ENCODE results near the gene KRTAP12-1. TPM values are rescaled to one million over a fixed set of nuclear protein-coding genes. Genes with fewer than 3 reads are reported as not detected.
"Not testable (repeated sequence)": the region's sequence is repeated elsewhere in the genome, so short reads cannot be mapped to it uniquely, and the experiment has no call there.

Gene KRTAP12-1
- total and polyA plus RNA-seq, 2 experiments from 2014 or later, result not detected

DNA sequence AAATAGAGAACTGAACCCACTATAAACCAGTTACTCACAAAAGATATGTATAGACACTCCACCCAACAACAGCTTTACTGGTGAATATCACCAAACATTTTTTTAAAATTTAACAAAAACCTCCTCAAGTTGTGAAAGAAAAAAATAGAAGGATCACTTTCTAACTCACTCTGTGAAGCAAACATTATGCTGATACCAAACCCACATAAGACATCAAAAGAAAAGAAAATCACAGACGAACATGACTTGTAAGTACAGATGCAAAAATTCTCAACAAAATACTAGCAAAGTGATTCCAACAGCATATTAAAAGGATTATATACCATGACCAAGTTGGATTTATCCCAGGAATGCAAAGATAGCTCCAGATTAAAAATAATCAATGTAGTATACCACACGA lies 9.7 kb upstream of the KRTAP12-1 start:
- H4K20me1 ChIP-seq (ENCODE audit: insufficient read depth, poor library complexity, severe bottlenecking), result no peaks in the 10 kb centered on the region
- 76% methylated on average over 2 of the region's 2 CpGs for WGBS (ENCODE audit: low lambda C conversion rate, missing lambda C conversion rate)
- no peak overlapping the region for H3K4me3 ChIP-seq
- H3K79me2 ChIP-seq, result no peaks in the 10 kb centered on the region
- DNase-seq (ENCODE audit: low spot score), result no peak
- no peaks in the 10 kb centered on the region for H3K9me2 ChIP-seq (replicated peaks; ENCODE audit: insufficient read depth)
- no peak overlapping the region for H3K4me2 ChIP-seq
- TF ChIP-seq, protein P1, sequence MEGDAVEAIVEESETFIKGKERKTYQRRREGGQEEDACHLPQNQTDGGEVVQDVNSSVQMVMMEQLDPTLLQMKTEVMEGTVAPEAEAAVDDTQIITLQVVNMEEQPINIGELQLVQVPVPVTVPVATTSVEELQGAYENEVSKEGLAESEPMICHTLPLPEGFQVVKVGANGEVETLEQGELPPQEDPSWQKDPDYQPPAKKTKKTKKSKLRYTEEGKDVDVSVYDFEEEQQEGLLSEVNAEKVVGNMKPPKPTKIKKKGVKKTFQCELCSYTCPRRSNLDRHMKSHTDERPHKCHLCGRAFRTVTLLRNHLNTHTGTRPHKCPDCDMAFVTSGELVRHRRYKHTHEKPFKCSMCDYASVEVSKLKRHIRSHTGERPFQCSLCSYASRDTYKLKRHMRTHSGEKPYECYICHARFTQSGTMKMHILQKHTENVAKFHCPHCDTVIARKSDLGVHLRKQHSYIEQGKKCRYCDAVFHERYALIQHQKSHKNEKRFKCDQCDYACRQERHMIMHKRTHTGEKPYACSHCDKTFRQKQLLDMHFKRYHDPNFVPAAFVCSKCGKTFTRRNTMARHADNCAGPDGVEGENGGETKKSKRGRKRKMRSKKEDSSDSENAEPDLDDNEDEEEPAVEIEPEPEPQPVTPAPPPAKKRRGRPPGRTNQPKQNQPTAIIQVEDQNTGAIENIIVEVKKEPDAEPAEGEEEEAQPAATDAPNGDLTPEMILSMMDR (IDR thresholded peaks at IDR 0.05; ENCODE audit: poor library complexity), result no peak
- TF ChIP-seq EZH2phosphoT487 (IDR thresholded peaks at IDR 0.05; ENCODE audit: low read depth, severe bottlenecking, unreplicated experiment) (no peak), EZH2 (IDR thresholded peaks at IDR 0.05; ENCODE audit: borderline replicate concordance) (no peak)
- no peaks in the 10 kb centered on the region for H3K36me3 ChIP-seq (replicated peaks; ENCODE audit: insufficient read depth, low read depth)
- peaks cover 18% of the 10 kb centered on the region for H3K27me3 ChIP-seq
- H3K4me1 ChIP-seq (ENCODE audit: insufficient read depth), result no peaks in the 10 kb centered on the region
- no peak overlapping the region for H3K27ac ChIP-seq
- peaks cover 8% of the 10 kb centered on the region for H3K9me3 ChIP-seq (ENCODE audit: low read depth)
- no peak overlapping the region for H2AFZ ChIP-seq

DNA sequence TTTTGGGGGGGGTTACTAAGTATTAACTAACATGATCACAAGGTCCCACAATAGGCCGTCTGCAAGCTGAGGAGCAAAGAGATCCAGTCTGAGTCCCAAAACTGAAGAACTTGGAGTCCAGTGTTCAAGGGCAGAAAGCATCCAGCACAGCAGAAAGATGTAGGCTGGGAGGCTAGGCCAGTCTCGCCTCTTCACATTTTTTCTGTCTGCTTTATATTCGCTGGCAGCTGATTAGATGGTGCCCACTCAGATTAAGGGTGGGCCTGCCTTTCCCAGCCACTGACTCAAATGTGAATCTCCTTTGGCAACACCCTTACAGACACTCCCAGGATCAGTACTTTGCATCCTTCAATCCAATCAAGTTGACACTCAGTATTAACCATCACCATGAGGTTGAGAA lies 7.8 kb upstream of the KRTAP12-1 start:
- not testable (repeated sequence) for H3K9me2 ChIP-seq (replicated peaks; ENCODE audit: insufficient read depth); H3K4me2 ChIP-seq; H4K20me1 ChIP-seq (ENCODE audit: insufficient read depth, poor library complexity, severe bottlenecking); H3K9me3 ChIP-seq (ENCODE audit: low read depth); DNase-seq (ENCODE audit: low spot score); H3K79me2 ChIP-seq; H3K36me3 ChIP-seq (replicated peaks; ENCODE audit: insufficient read depth, low read depth); H3K4me1 ChIP-seq (ENCODE audit: insufficient read depth); H3K4me3 ChIP-seq; H2AFZ ChIP-seq; H3K27ac ChIP-seq
- WGBS (ENCODE audit: low lambda C conversion rate, missing lambda C conversion rate), result 90% methylated on average over 3 of the region's 3 CpGs
- peaks cover 21% of the 10 kb centered on the region for H3K27me3 ChIP-seq

DNA sequence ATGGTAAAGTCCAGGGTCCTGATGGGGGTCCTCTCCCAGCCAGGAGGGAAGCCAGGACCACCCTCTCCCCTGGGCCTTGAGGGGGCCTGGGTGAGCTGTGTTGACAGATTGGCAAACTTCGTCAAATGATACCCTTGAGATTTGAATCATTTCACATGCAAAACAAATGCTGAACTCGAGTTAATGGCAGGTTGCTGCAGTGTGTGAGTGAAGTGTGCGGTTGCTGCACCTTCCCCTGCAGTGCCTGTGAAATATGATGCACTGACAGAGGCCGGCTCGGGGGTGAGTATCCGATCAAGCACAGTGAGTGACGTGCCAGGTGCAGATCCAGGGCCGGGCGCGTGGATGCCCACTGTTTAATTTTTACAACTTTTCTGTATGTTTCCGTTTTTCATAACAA lies 5.7 kb upstream of the KRTAP12-1 start:
- Histone ChIP-seq H3K36me3 (replicated peaks; ENCODE audit: insufficient read depth, low read depth) (no peaks in the 10 kb centered on the region), H4K20me1 (ENCODE audit: insufficient read depth, poor library complexity, severe bottlenecking) (no peaks in the 10 kb centered on the region), H3K4me1 (ENCODE audit: insufficient read depth) (no peaks in the 10 kb centered on the region), H3K79me2 (no peaks in the 10 kb centered on the region), H3K4me3 (no peak overlapping the region), H3K27ac (no peak overlapping the region), H2AFZ (no peak overlapping the region), H3K4me2 (no peak overlapping the region), H3K9me3 (ENCODE audit: low read depth) (no peaks in the 10 kb centered on the region), H3K9me2 (replicated peaks; ENCODE audit: insufficient read depth) (no peaks in the 10 kb centered on the region), H3K27me3 (peaks cover 21% of the 10 kb centered on the region)
- DNase-seq (ENCODE audit: low spot score), result no peak
- no peak for TF ChIP-seq EZH2 (IDR thresholded peaks at IDR 0.05; ENCODE audit: borderline replicate concordance)
- TF ChIP-seq, protein P1 (IDR thresholded peaks at IDR 0.05; ENCODE audit: poor library complexity), result no peak
- no peak for TF ChIP-seq EZH2phosphoT487 (IDR thresholded peaks at IDR 0.05; ENCODE audit: low read depth, severe bottlenecking, unreplicated experiment)
- WGBS (ENCODE audit: low lambda C conversion rate, missing lambda C conversion rate), result 65% methylated on average over 11 of the region's 11 CpGs

DNA sequence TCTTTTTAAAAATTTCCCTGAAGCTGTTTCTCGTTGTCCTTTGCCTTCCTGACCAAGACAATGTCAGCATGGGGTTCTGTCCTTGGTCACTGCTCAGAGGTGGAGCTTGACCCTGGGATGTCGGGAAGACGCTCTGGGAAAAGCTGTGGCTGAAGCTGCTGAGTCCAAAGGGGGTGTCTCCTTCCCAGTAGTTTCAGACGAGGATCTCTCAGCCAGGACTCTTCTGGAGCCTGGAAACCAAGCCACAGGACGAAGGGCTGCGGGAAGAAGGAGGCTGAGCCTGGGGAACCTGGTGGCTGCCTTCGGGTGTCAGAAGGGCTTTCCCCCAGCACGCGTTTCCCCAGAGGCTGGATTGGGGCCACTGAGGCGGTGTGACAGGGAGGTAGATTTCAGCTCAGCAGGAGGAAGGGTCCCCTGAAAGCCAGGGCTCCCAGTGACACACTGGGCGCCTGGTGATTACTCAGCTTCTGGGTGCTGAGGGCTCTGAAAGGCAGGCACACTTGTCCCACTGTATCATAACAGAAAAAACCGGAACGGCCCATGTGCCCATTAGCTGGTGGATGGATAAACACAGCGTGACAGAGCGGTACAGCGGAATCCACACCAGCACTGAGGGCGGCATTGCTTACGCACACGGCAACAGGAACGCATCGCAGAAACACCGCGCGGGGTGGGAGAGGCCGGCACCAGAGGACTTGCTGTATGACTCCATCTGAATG lies 5.0 kb upstream of the KRTAP12-1 start:
- no peak overlapping the region for H3K4me2 ChIP-seq
- H2AFZ ChIP-seq, result no peak overlapping the region
- H3K36me3 ChIP-seq (replicated peaks; ENCODE audit: insufficient read depth, low read depth), result no peaks in the 10 kb centered on the region
- H4K20me1 ChIP-seq (ENCODE audit: insufficient read depth, poor library complexity, severe bottlenecking), result no peaks in the 10 kb centered on the region
- H3K4me1 ChIP-seq (ENCODE audit: insufficient read depth), result no peaks in the 10 kb centered on the region
- 77% methylated on average over 25 of the region's 25 CpGs for whole genome bisulfite sequencing (ENCODE audit: low lambda C conversion rate, missing lambda C conversion rate)
- no peaks in the 10 kb centered on the region for H3K9me2 ChIP-seq (replicated peaks; ENCODE audit: insufficient read depth)
- no peak for DNase-seq (ENCODE audit: low spot score)
- H3K27ac ChIP-seq, result no peak overlapping the region
- no peaks in the 10 kb centered on the region for H3K9me3 ChIP-seq (ENCODE audit: low read depth)
- peaks cover 21% of the 10 kb centered on the region for H3K27me3 ChIP-seq
- no peaks in the 10 kb centered on the region for H3K79me2 ChIP-seq
- TF ChIP-seq EZH2phosphoT487 (IDR thresholded peaks at IDR 0.05; ENCODE audit: low read depth, severe bottlenecking, unreplicated experiment), result no peak
- TF ChIP-seq EZH2 (IDR thresholded peaks at IDR 0.05; ENCODE audit: borderline replicate concordance), result no peak
- TF ChIP-seq, protein P1 (IDR thresholded peaks at IDR 0.05; ENCODE audit: poor library complexity), result no peak
- no peak overlapping the region for H3K4me3 ChIP-seq
